Measurements from ENCODE around the gene PSMA5.

PSMA5 gene

GRCh38 chr1:109367626-109368025, 58.6 kb downstream of the PSMA5 start:
- DNase-seq (ENCODE audit: low spot score): no peak

DNA sequence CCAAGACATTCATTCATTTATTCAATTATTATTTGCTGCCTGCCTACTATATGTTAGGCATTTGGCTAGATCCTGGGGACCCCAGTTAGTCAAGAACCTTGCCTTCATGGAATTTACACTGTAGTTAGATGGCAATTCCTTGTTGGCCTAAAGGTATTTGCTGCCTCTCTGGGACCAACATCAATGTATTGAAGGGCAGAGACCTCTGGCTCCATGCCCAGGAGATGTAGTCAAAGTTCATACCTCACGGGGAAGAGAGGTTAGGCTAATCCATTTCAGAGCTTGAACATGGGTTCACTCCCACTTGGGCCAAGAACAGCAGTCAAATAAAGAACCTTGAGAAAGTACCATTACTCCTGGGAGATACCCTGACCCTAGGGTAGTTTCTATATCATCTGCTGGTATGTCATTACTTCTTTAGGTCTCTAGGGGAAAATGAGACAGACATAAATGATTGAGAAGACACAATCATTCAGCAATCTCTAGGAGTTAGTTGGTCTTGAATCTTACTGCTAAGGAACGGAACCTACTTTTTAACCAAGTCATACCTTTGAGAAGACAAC, 60.5 kb downstream of the PSMA5 start:
- DNase-seq (ENCODE audit: low spot score): no peak

DNA sequence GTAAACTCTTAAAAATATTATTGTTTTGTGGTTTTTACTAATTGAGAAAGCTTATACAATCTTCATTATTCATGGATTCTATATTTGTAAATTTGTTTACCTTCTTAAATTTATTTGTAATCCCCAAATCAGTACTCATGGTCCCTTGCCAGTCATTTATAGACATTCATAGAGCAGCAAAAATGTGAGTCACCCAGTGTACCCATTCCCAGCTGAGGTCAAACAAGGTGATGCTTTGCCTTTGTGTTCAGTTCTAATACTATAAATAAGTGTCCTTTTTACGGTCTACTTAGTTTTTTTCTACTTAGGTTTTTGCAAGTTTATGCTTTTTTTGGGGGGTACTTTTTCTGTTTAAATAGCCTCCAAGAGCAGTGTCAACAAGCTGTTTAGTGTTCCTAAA, 64.6 kb downstream of the PSMA5 start:
- no peak for DNase-seq (ENCODE audit: low spot score)

DNA sequence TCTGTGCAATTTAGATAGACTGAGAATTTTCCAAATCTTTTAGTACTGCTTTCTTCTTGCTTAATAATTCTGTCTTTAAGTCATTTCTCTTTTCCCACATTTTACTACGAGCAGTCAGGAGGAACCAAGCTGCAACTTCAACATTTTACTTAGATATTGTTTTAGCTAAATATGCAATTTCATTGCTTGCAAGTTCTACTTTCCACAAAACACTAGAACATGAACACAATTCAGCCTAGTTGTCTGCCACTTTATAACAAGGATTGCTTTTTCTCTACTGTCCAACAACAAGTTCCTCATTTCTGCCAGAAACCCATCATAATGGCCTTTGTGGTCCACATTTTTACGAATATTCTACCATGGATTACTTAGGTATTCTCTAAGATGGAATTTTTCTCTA, 65.2 kb downstream of the PSMA5 start:
- no peak for DNase-seq (ENCODE audit: low spot score)

DNA sequence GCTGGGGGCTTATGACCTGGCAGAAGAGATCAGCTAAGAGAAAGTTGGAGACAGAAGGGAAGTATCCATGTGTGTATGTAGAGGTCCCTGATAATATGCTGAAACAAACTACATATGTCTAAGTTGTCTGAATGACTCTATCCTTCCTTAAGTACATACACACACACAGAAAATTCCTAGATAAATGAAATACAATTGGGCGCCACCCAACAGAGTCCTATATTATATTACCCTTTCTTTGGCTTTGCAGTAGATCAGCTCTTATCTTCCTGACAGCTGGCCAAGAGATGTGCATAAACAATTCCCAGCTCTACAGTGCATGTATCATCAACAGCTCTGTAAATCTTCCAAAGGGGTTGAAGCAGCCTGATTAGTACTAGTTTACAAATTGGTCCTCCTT, 68.6 kb downstream of the PSMA5 start:
- no peak for DNase-seq (ENCODE audit: low spot score)

DNA sequence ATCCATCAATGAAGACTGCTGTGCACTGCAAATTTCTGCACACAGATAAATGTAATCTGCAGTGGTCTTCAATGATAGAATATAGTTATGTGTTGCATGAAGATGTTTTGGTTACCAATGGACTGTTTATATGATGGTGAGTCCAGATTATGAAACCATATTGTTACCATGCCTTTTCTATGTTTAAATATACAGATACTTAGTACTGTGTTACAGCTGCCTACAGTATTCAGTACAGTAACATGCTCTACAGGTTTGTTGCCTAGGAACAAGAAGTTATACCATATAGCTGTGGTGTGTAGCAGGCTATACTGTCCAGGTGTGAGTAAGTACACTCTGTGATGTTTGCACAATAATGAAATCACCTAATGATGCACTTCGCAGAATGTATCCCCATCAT, 69.3 kb downstream of the PSMA5 start:
- no peak for DNase-seq (ENCODE audit: low spot score)

DNA sequence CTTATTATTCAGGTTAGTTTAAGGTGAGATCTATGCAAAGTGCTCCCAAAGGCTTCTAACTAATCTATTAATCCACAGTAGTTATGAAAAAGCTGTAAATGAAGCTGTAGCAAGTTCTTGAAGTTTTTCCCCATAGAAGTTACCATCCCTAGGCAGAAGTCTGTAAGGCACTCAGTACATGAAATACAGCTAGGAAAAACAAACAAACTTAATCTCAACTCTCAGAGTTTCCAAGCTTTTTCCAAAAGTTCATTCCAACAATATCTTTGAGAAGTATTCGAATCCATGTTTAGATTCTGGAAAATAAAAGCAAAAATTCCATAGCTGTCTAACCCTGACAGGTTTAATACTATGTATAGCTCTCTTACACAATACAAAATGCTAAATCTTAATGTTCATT, 69.7 kb downstream of the PSMA5 start:
- DNase-seq (ENCODE audit: low spot score): no peak

DNA sequence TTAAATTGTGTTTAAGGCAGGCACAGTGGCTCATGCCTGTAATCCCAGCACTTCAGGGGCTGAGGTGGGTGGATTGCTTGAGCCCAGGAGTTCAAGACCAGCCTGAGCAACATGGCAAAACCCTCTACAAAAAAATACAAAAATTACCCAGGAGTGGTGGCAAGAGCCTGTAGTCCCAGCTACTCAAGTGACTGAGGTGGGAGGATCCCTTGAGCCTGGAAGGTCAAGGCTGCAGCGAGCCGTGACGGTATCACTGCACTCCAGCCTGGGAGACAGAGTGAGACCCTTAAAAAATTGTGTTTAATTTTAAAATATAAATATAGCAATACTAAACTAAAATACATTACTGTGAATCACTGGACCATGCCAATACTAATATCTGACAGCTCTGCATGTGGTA, 71.3 kb downstream of the PSMA5 start:
- no peak for DNase-seq (ENCODE audit: low spot score)

- DNase-seq (ENCODE audit: low spot score): no peak
Measured at GRCh38 chr1:109351457-109351856, 74.8 kb downstream of the PSMA5 start.

- DNase-seq (ENCODE audit: low spot score): no peak
Measured at GRCh38 chr1:109350655-109351054, 75.6 kb downstream of the PSMA5 start.

DNA sequence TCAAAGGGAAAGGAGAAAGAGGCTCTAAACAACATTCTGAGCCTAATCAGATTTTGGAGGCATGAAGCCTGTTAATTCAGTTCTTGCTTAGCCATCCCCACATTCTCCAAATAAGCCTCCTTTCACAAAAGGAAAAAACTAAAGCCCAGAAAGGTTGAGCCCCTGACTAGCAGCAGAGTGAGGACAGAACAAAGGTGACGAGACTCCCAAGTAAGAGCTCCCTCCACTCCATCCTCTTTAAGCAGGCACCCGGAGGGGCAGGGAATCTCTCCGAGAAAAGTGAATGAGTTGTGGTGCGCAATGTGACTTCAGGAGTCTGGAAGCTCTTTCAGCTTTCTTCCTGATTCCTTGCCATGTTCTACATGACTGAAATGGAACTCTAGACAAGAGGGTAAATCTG, 76.1 kb downstream of the PSMA5 start:
- no peak for DNase-seq (ENCODE audit: low spot score)

Measured in hepatic stellate cell (primary cell).